Neutrophil (primary cell): ENCODE measurements around the gene PTCD2.

Experiments
- H3K27ac ChIP-seq: fragments of 200-600 bp; sonication (generic); 2 replicates; pipeline ENCODE4 v1.5.1; 2016; ENCODE audit warnings: mild to moderate bottlenecking, moderate library complexity
- H3K27me3 ChIP-seq: fragments of 200-600 bp; sonication (generic); 2 replicates; pipeline ENCODE4 v1.6.0; 2016; ENCODE audit warnings: mild to moderate bottlenecking
- H3K36me3 ChIP-seq: fragments of 200-600 bp; sonication (generic); 2 replicates; pipeline ENCODE4 v1.5.1; 2017
- H3K4me1 ChIP-seq, 2 experiments: fragments of 200-600 bp in 1 of 2; sonication (generic) in 1 of 2; 1 replicate in 1 of 2; 2 replicates in 1 of 2; pipeline versions ENCODE4 v1.5.1 to v1.6.1; 2013 to 2016; ENCODE audit warnings: low read depth in 1 of 2, low read length in 1 of 2, mild to moderate bottlenecking in 1 of 2, moderate library complexity in 1 of 2; ENCODE audit not compliant: control insufficient read depth in 1 of 2, insufficient read depth in 1 of 2
- H3K4me3 ChIP-seq, 2 experiments: fragments of 200-600 bp in 1 of 2; sonication (generic) in 1 of 2; 1 replicate in 1 of 2; 2 replicates in 1 of 2; pipeline ENCODE4 v1.5.1; 2013 to 2016; ENCODE audit warnings: low read depth in 1 of 2, low read length in 1 of 2, mild to moderate bottlenecking in 1 of 2, moderate library complexity in 1 of 2
- H3K9me3 ChIP-seq: fragments of 200-600 bp; sonication (generic); 2 replicates; pipeline ENCODE4 v1.5.1; 2016
- TF ChIP-seq, protein P1 (sequence below): fragments of 200-600 bp; sonication (generic); IDR thresholded peaks from 2 replicates; pipeline ENCODE4 v1.5.1; 2016; ENCODE audit warnings: antibody characterized with exemption

Gene PTCD2

DNA sequence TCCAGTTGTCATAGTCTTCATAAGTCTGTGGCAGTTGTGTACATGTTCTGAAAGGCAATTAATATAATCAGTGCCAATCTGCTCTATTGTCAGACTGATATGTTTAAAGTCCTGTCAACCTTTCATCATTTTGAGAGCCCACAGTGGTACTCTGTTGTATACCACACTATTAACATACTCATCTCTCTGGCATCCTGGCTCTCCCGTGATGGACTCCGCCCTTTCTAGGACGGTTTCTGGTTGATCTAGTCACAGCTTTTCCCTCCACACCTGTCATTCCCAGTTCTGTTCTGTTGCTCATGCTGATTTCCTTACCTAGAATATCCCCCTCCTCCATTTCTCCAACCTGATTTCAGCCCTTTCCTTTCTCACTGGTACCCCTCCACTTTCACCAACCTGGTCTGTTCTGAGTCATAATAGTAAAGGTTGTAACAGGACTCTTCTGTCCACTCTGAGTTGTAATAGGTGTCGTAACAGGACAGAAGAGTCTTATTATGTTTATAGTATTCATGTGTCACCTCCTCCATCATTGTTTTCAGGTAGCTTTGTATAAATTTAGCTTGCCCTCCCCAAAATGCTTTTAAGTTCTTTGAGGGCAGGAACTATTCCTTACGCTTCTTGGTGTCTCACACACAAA, 4.1 kb downstream of the PTCD2 start:
- H3K9me3 ChIP-seq = no peaks in the 10 kb centered on the region
- TF ChIP-seq, protein P1, sequence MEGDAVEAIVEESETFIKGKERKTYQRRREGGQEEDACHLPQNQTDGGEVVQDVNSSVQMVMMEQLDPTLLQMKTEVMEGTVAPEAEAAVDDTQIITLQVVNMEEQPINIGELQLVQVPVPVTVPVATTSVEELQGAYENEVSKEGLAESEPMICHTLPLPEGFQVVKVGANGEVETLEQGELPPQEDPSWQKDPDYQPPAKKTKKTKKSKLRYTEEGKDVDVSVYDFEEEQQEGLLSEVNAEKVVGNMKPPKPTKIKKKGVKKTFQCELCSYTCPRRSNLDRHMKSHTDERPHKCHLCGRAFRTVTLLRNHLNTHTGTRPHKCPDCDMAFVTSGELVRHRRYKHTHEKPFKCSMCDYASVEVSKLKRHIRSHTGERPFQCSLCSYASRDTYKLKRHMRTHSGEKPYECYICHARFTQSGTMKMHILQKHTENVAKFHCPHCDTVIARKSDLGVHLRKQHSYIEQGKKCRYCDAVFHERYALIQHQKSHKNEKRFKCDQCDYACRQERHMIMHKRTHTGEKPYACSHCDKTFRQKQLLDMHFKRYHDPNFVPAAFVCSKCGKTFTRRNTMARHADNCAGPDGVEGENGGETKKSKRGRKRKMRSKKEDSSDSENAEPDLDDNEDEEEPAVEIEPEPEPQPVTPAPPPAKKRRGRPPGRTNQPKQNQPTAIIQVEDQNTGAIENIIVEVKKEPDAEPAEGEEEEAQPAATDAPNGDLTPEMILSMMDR = no peak
- no peaks in the 10 kb centered on the region for H3K27me3 ChIP-seq
- no peak overlapping the region for H3K4me3 ChIP-seq
- no peak overlapping the region for H3K27ac ChIP-seq
- H3K4me1 ChIP-seq = peaks cover 13 to 14% of the 10 kb centered on the region in 2 experiments
- H3K36me3 ChIP-seq = peaks cover 7% of the 10 kb centered on the region

DNA sequence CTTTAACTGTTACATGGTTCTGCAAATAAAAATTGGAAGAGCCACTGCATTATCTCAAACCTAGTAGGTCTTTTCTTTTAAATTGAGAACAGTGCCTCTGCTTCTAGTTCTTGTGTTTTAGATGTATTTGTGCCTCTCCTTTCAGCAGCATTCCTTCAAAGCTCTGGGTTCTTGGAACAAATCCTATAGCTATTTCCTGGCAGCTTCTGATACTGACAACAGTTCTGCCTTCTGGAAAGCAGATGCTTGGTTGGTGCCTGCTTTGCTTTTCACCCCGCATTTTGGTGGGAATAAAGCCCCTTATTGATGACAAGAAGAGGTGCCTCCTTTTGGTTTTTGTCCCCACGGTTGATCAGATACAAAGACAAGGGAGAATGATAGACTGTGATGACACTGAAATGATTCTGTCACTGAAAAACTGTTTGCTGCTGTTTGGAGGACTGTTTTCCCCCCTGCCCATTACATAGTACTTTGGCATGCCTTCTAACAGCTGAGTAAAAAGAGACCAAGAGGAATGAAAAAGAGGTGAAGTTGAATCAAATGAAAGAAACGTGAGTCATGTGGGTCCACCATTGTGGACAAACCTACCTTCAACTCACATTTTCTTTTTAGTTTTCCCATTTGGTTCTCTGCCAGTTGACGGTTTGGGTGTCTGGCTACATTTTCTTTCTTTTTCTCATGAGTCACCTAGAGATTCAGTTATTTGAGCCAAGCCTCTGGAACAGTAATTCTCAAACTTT, 5.6 kb downstream of the PTCD2 start:
- TF ChIP-seq, protein P1 = no peak
- no peak overlapping the region for H3K4me3 ChIP-seq
- H3K36me3 ChIP-seq = peaks cover 7% of the 10 kb centered on the region
- H3K9me3 ChIP-seq = no peaks in the 10 kb centered on the region
- peaks cover under 1 to 2% of the 10 kb centered on the region in 2 experiments for H3K4me1 ChIP-seq
- H3K27me3 ChIP-seq = no peaks in the 10 kb centered on the region
- H3K27ac ChIP-seq = no peak overlapping the region

DNA sequence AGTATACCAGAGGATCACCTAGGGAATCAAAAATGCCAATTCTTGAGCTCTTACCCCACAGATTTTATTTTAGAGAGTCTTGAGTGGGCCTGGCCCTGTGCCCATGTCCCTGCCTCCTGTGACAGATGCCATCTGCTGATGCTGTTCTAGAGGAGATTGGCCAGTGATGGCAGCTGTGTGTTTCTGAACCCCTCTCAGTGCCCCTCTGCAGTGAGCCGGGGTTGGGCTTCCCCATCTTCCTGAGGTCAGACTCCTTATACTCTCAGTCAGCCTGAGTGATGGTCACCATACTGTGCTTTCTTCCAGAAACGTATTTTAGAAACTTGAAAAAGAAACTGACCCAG, 6.1 kb downstream of the PTCD2 start:
- H3K36me3 ChIP-seq = peaks cover 7% of the 10 kb centered on the region

DNA sequence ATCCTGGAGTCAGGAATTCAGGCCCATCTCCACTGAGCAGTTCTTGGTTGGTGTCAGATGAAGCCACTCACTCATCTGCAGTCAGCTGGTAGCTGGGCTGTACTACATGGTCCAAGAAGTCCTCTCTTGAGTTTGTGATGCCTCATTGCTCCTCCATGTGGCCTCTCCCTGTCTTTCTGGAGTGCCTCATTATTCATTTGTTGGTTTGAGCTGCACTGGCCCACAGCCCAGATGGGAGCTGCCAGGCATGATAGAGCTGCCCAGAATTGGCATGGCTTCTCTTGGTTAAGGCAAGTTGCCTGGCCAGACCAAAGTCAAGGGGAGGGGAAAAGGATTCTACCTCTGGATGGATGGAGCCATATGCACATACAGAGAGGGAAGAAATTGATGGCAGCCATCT, 8.0 kb downstream of the PTCD2 start:
- Histone ChIP-seq H3K36me3 (peaks cover 7% of the 10 kb centered on the region), H3K9me3 (no peaks in the 10 kb centered on the region), H3K4me1 (no peaks in the 10 kb centered on the region), H3K27me3 (no peaks in the 10 kb centered on the region), H3K4me3 (no peak overlapping the region), H3K27ac (no peak overlapping the region)
- TF ChIP-seq, protein P1 = no peak

More for the DNA sequence above, 6.1 kb downstream of the PTCD2 start:
- H3K4me1 ChIP-seq = no peaks in the 10 kb centered on the region
- no peak overlapping the region for H3K27ac ChIP-seq
- H3K9me3 ChIP-seq = no peaks in the 10 kb centered on the region
- TF ChIP-seq, protein P1 = no peak
- H3K27me3 ChIP-seq = no peaks in the 10 kb centered on the region
- no peak overlapping the region for H3K4me3 ChIP-seq

DNA sequence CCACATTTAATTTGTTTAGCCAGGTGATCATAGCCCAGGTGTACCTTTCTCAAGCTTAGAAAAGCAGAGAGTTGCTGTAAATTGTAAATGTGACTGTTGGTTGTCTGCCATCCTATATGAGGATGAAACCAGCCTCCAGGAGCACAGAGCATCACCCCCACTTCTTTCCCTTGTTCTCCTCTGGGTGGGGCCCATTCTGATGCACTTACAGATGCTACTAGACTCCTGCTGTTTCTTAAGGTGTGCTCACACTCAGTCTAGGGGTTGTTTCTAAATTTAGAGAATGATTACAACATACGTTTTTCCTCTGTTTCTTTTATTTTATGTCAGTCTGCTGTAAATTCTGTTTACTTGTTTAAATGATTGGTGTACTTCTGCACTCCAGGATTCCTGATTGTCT, 10.5 kb downstream of the PTCD2 start:
- peaks cover 7% of the 10 kb centered on the region for H3K36me3 ChIP-seq
- H3K27ac ChIP-seq = no peak overlapping the region
- no peaks in the 10 kb centered on the region for H3K4me1 ChIP-seq
- TF ChIP-seq, protein P1 = no peak
- no peak overlapping the region for H3K4me3 ChIP-seq
- H3K9me3 ChIP-seq = no peaks in the 10 kb centered on the region
- H3K27me3 ChIP-seq = no peaks in the 10 kb centered on the region
